Measurements from ENCODE around the gene TIMM21. TPM values are rescaled to one million over a fixed set of nuclear protein-coding genes. Genes with fewer than 3 reads are reported as not detected.
A peak's percentile ranks its signal among the peaks of the same experiment; 100 is the strongest.

Gene TIMM21
- total RNA-seq, 1 donor from 2014 or later, result 44.9 TPM

GRCh38 chr18:74186661-74187060 is 38.3 kb downstream of the TIMM21 start:
- DNase-seq (ENCODE audit: low read depth), result no peak

DNA sequence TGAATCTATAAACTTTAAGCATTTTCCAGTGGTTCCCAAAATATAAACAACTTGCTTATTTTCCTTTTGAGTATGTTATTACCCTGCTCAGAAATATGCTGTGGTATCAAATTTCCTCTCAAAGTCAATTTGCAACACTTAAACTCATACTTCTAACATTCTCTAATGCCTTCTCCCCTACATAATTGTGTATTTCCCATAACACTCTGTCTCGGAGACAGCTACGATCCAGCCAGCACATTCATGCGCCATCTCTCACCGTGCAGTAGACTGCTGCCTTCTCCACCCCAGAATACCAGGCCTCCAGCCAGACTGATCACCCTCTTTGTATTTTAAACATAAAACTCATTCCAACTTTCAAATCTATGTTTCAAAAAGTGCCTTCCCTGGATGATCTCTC is 41.8 kb downstream of the TIMM21 start:
- no peak for DNase-seq (ENCODE audit: low read depth)

- DNase-seq (ENCODE audit: low read depth), result no peak
Observed at GRCh38 chr18:74191577-74191976, 43.3 kb downstream of the TIMM21 start.

- DNase-seq (ENCODE audit: low read depth), result no peak
Observed at GRCh38 chr18:74194691-74195090, 46.4 kb downstream of the TIMM21 start.

DNA sequence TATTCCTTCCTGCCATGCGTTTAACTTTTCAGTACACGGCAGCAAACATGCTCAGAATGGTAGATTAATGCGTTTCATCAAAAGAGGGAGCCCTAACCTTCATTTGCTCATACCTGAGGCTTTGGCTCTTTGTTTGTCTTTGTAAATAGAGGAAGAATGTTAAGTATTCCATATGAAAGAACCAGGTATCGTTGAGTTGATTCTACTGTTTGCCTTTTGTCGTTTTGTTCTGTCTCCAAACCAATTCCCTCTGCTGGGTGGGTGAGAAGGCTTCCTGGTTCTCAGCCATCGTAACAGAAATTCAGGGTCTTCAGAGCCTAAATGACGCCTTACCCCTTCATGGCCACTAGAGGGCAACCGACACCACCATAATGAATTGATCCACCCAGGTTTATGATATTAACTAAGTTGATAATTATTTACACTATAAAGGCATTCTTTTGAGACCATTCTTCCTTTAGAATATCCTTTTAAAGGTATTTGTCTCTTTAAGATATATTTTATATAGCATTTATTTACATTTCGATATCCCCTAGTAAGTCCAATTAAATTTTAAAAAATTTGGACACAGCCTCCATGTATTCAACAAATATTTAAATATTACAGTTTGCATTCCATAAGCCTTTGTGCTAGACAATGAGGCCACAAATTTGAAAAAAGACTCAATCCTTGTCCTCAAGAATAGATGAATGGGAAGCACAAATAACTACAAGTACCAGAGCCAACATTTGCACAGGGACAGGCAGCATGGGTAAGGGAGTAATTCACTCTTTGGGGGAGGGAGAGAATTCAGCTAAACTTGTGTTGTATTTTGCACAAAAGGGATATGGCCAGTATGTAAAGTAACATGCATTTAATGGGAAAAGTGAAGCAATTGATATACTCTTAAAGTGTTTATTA is 48.1 kb downstream of the TIMM21 start:
- DNase-seq (ENCODE audit: low read depth), result peak; percentile 67

DNA sequence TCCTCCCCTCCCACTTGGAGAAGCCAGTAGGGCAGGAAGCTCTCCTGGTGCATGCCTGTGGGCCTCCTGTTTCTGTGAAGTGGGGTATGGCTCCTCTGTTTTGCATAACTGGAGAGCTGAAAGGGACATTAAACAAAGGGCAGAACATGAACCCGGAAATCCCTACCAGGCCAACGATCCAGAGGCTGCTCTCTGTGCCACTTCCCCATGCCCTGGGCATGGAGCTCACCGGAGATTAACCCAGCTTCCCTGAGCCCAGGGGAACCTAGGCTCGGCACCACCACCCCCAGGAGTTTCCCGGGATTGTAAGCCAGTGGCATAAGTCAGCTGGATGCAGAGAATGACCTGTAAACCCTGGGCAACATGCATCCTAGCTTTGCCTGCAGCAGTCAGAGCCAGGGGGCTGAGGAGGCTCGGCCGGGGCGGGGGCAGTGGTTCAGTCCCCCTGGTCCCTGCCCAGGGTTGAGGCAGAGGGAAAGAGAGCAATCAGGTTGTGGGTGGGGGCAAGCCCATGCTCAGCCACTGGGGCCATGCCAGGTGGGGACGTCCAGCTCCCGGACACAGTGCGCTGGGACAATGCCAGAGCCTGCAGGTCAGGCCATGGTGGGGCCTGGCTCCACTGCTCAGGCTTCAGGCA is 49.5 kb downstream of the TIMM21 start:
- no peak for DNase-seq (ENCODE audit: low read depth)

- no peak for DNase-seq (ENCODE audit: low read depth)
Observed at GRCh38 chr18:74198453-74198852, 50.1 kb downstream of the TIMM21 start.

- no peak for DNase-seq (ENCODE audit: low read depth)
Observed at GRCh38 chr18:74200780-74201179, 52.5 kb downstream of the TIMM21 start.

- DNase-seq (ENCODE audit: low read depth), result no peak
Observed at GRCh38 chr18:74203811-74204210, 55.5 kb downstream of the TIMM21 start.

- DNase-seq (ENCODE audit: low read depth), result no peak
Observed at GRCh38 chr18:74204526-74205152, 56.3 kb downstream of the TIMM21 start.

Other genes with a start within 250 kb of the TIMM21 start
- 0.83 and 0.91 TPM in 2 replicates for gene FBXO15, start 689 bp upstream of the TIMM21 start, total RNA-seq
- gene CYB5A, start 143.4 kb downstream of the TIMM21 start, total RNA-seq, result 48.7 and 66.2 TPM in 2 replicates
- gene C18orf63, start 167.3 kb downstream of the TIMM21 start, total RNA-seq, result not detected in 2 replicates